Stomach (tissue), 9 donors: Measurements from ENCODE around the gene BAIAP2L2. TPM values are rescaled to one million over a fixed set of nuclear protein-coding genes. Genes with fewer than 3 reads are reported as not detected.
A peak's percentile ranks its signal among the peaks of the same experiment; 100 is the strongest.
"Not testable (repeated sequence)": the region's sequence is repeated elsewhere in the genome, so short reads cannot be mapped to it uniquely, and the experiment has no call there.

Experiments used
- DNase-seq, 2 donors: peaks; one replicate each; pipeline versions ENCODE4 v3.0.0 to v3.0.0-alpha.2; 2013 to 2019
- H3K27ac ChIP-seq, 5 donors: fragments of 200-600 bp in 4 of 5; sonication (generic) in 4 of 5; one replicate each; pipeline ENCODE4 v1.5.1; 2013 to 2019; ENCODE audit warnings: mild to moderate bottlenecking in 1 of 5, moderate library complexity in 1 of 5
- H3K27me3 ChIP-seq, 3 donors: fragments of 200-600 bp; sonication (generic); one replicate each; pipeline ENCODE4 v1.5.1; 2017 to 2019; ENCODE audit warnings: mixed run types in 1 of 3
- H3K36me3 ChIP-seq, 4 donors: fragments of 200-600 bp; sonication (generic); 1 replicate in 3 of 4; 2 replicates in 1 of 4; pipeline ENCODE4 v1.5.1; 2016 to 2019
- H3K4me1 ChIP-seq, 4 donors: fragments of 200-600 bp; sonication (generic); one replicate each; pipeline ENCODE4 v1.5.1; 2016 to 2019
- H3K4me3 ChIP-seq, 4 donors: fragments of 200-600 bp; sonication (generic) in 3 of 4; one replicate each; pipeline ENCODE4 v1.5.1; 2016 to 2019; ENCODE audit warnings: mild to moderate bottlenecking in 1 of 4
- H3K9me3 ChIP-seq, 4 donors: fragments of 200-600 bp; sonication (generic); one replicate each; pipeline ENCODE4 v1.5.1; 2016 to 2019
- EP300 ChIP-seq: sonication (generic); formaldehyde crosslinking; IDR thresholded peaks from one replicate; pipeline ENCODE4 v1.6.1; 2017; ENCODE audit warnings: antibody characterized with exemption
- POLR2A ChIP-seq, 4 donors: fragments of 450-650 bp; IDR thresholded peaks; one replicate each; pipeline ENCODE4 v1.6.1; 2016; ENCODE audit warnings: antibody characterized with exemption in 4 of 4, control low read depth in 2 of 4, mild to moderate bottlenecking in 1 of 4, moderate library complexity in 1 of 4
- POLR2AphosphoS5 ChIP-seq, 3 donors: sonication (generic); formaldehyde crosslinking; IDR thresholded peaks; one replicate each; pipeline ENCODE4 v1.6.1; 2016; ENCODE audit warnings: antibody characterized with exemption in 3 of 3
- WGBS, 5 donors: extraction: QIAGEN DNeasy Blood & Tissue Kit in 3 of 5; methylation state at CpG; one replicate each; pipeline versions ENCODE4 v1.1.5 to v1.1.7; 2013 to 2018; 5-methylcytosine and 5-hydroxymethylcytosine counted together
- intact Hi-C: fragments of 100-400 bp; cut with DNase I; formaldehyde crosslinking; loops from one replicate; pipeline ENCODE4 v1.15.1; 2023; ENCODE audit warnings: low total_unique reads
- polyA plus RNA-seq, 3 donors: library from polyadenylated mRNA; stranded (reverse); fragments of 200-250 nt; gene quantifications; one replicate each; pipeline ENCODE4 v1.2.3, GENCODE V29; 2013
- total RNA-seq, 5 donors: library from RNA; depleted of rRNA; stranded (reverse); fragments of >200 nt; gene quantifications; one replicate each; pipeline versions ENCODE4 v1.1.0 to v1.2.3, GENCODE V29; 2014 to 2016
- TF ChIP-seq, protein P1 (sequence below), 7 experiments: fragments of 450-650 bp in 4 of 7; fragments of 200-600 bp in 3 of 7; sonication (generic) in 3 of 7; IDR thresholded peaks; one replicate each; pipeline ENCODE4 v1.5.1; 2016 to 2019; ENCODE audit warnings: antibody characterized with exemption in 7 of 7, control low read depth in 2 of 7, mild to moderate bottlenecking in 1 of 7
- donor health status: healthy with polysubstance abuse.
- donor health status: Bipolar disorder and iron deficiency.
- donor health status: healthy.

The BAIAP2L2 gene
- total and polyA plus RNA-seq, 8 donors, result 1.2 to 397 (median 5.4) TPM

DNA sequence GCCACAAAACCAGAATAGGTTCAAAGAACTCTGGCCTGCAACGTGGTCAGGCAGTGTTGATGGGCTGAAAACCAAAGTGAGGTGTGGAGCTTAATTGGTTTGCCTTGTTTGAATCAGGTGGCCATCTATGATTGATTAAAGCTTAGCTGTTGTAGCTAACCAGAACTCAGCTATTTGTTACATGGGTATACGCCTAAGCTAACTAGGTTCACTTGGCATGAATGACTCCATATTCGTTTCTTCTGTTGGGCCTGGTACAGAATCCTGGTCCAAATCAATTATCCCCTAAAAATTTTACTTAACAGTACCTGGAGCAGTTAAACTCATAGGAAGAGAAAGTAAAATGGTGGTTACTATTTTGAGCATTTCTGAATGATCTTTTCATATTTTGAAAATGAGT lies 7.7 kb upstream of the BAIAP2L2 start:
- intact Hi-C loops, result no loop called here

GRCh38 chr22:38117556-38117955 lies 7.1 kb upstream of the BAIAP2L2 start:
- intact Hi-C loops, H3K9me3 ChIP-seq, DNase-seq, H3K27ac ChIP-seq, H3K4me3 ChIP-seq, H3K4me1 ChIP-seq, H3K27me3 ChIP-seq: not testable (repeated sequence)
- H3K36me3 ChIP-seq, result peaks cover 0 to 20% (median 8%) of the 10 kb centered on the region in 4 donors
- WGBS, 5 donors, result 94 to 97% (median 95%) methylated on average over 10 of the region's 10 CpGs

More for the DNA sequence above, 7.7 kb upstream of the BAIAP2L2 start:
- no peaks in the 10 kb centered on the region for H3K9me3 ChIP-seq
- H3K27me3 ChIP-seq, result no peaks in the 10 kb centered on the region
- DNase-seq, result no peak
- no peak overlapping the region for H3K4me3 ChIP-seq
- H3K36me3 ChIP-seq, result peaks cover 0 to 18% (median 7%) of the 10 kb centered on the region in 4 donors
- TF ChIP-seq EP300 (no peak), POLR2AphosphoS5 (IDR thresholded peaks at IDR 0.05) (no peak), POLR2A (IDR thresholded peaks at IDR 0.05) (no peak)
- TF ChIP-seq, protein P1, sequence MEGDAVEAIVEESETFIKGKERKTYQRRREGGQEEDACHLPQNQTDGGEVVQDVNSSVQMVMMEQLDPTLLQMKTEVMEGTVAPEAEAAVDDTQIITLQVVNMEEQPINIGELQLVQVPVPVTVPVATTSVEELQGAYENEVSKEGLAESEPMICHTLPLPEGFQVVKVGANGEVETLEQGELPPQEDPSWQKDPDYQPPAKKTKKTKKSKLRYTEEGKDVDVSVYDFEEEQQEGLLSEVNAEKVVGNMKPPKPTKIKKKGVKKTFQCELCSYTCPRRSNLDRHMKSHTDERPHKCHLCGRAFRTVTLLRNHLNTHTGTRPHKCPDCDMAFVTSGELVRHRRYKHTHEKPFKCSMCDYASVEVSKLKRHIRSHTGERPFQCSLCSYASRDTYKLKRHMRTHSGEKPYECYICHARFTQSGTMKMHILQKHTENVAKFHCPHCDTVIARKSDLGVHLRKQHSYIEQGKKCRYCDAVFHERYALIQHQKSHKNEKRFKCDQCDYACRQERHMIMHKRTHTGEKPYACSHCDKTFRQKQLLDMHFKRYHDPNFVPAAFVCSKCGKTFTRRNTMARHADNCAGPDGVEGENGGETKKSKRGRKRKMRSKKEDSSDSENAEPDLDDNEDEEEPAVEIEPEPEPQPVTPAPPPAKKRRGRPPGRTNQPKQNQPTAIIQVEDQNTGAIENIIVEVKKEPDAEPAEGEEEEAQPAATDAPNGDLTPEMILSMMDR (IDR thresholded peaks at IDR 0.05), result no peak
- H3K27ac ChIP-seq, result no peak overlapping the region
- H3K4me1 ChIP-seq, result peaks cover 0 to 9% (median 8%) of the 10 kb centered on the region in 4 donors
- whole genome bisulfite sequencing, 5 donors, result 87 to 93% (median 89%) methylated on average over 3 of the region's 3 CpGs

GRCh38 chr22:38115423-38116205 lies 5.1 kb upstream of the BAIAP2L2 start:
- Histone ChIP-seq H3K27ac (no peak overlapping the region), H3K9me3 (no peaks in the 10 kb centered on the region), H3K4me3 (no peak overlapping the region), H3K4me1 (peaks cover 9 to 27% (median 19%) of the 10 kb centered on the region in 4 donors), H3K27me3 (no peaks in the 10 kb centered on the region), H3K36me3 (peaks cover 0 to 29% (median 9%) of the 10 kb centered on the region in 4 donors)
- no peak for DNase-seq
- intact Hi-C loops, result no loop called here
- TF ChIP-seq, protein P1 (IDR thresholded peaks at IDR 0.05), result no peak
- 94 to 96% (median 96%) methylated on average over 26 to 31 of the region's 31 CpGs for WGBS, 5 donors

DNA sequence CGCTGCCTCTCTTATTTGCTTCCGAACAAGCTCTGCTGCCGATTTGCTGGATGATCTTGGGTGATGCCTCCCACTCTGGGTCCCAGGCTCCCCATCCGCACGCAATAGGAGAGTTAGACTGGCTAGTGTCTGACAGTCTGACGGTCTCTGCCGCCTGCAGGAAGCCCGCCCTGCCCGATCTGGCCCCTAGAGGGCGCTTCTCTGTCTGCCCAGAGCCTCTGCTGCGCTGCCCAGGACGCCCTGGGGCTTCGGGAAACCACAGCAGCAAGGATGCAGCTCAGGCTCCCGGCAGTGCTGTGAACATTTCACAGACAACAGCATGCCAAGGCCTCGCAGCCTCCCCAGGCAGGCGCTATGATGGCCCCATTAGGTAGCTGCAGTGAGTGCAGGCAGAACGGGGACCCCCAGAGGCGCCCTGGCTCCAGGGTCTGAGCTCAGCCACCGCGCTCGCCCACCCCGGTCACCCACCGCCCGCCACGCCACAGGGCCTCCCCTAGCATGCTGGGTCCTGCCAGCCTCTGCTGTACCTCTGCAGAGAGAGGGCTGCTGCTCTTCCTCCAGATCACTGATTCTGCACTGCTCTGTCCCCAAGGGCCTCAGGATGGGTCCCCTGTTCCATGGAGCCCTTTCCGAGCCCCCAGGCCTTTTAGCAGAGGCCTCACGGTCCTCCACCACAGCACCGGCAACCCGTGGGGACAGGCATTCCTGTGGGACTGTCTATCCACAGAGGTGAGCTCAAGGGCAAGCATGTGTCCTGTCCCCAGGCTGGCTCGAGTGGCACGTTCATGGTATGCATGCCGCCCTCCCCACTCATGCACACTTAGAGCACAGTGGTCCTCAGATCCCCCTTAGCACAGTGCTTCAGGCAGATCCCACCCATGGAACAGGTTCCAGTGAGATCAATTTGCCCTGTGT lies 4.3 kb upstream of the BAIAP2L2 start:
- peak; percentile 90 to 93 for DNase-seq
- H3K4me3 ChIP-seq, result no peak overlapping the region
- 39 to 57% (median 53%) methylated on average over 20 to 32 of the region's 32 CpGs for WGBS, 5 donors
- H3K9me3 ChIP-seq, result no peaks in the 10 kb centered on the region
- H3K27me3 ChIP-seq, result no peaks in the 10 kb centered on the region
- H3K36me3 ChIP-seq, result peaks cover 0 to 29% (median 9%) of the 10 kb centered on the region in 4 donors
- peaks cover 9 to 34% (median 24%) of the 10 kb centered on the region in 4 donors for H3K4me1 ChIP-seq
- TF ChIP-seq, protein P1 (IDR thresholded peaks at IDR 0.05), result peak in 5 of 7 experiments; percentile 75 to 92 (median 91)
- TF ChIP-seq POLR2A (IDR thresholded peaks at IDR 0.05) (no peak), EP300 (no peak), POLR2AphosphoS5 (IDR thresholded peaks at IDR 0.05) (peak in 2 of 3 donors; percentile 5 to 65)
- H3K27ac ChIP-seq, result no peak overlapping the region
- intact Hi-C loops, result no loop called here
